Adrenal gland (tissue), 12 donors: ENCODE data around the gene ZFAND5. TPM values are rescaled to one million over a fixed set of nuclear protein-coding genes. Genes with fewer than 3 reads are reported as not detected.

Experiments used
- DNase-seq, 7 donors: peaks; one replicate each; pipeline ENCODE4 v3.0.0-alpha.2; 2019 to 2020
- H3K27ac ChIP-seq, 5 donors: fragments of 200-600 bp; sonication (generic) in 4 of 5; 1 replicate in 3 of 5; 2 replicates in 2 of 5; pipeline versions ENCODE4 v1.5.1 to v1.8.0; 2016 to 2020; ENCODE audit warnings: mild to moderate bottlenecking in 1 of 5
- H3K27me3 ChIP-seq: fragments of 200-600 bp; 2 replicates; pipeline ENCODE4 v1.8.0; 2021
- H3K36me3 ChIP-seq, 2 donors: fragments of 200-600 bp; replicated peaks in 1 of 2; 1 replicate in 1 of 2; 2 replicates in 1 of 2; pipeline versions ENCODE4 v1.5.1 to v1.8.0; 2018 to 2022
- H3K4me1 ChIP-seq, 2 donors: fragments of 200-600 bp; replicated peaks in 1 of 2; 1 replicate in 1 of 2; 2 replicates in 1 of 2; pipeline versions ENCODE4 v1.5.1 to v1.8.0; 2018 to 2021
- H3K4me3 ChIP-seq, 4 donors: fragments of 200-600 bp; sonication (generic) in 3 of 4; one replicate each; pipeline ENCODE4 v1.5.1; 2016 to 2018
- H3K9me3 ChIP-seq, 3 donors: fragments of 200-600 bp; sonication (generic) in 1 of 3; replicated peaks in 1 of 3; 1 replicate in 2 of 3; 2 replicates in 1 of 3; pipeline versions ENCODE4 v1.5.1 to v1.8.0; 2016 to 2021
- CTCF ChIP-seq, 6 experiments: fragments of 450-650 bp in 4 of 6; fragments of 200-600 bp in 2 of 6; sonication (generic) in 1 of 6; IDR thresholded peaks; 1 replicate in 5 of 6; 2 replicates in 1 of 6; pipeline versions ENCODE4 v1.5.1 to v1.8.0; 2016 to 2021; ENCODE audit warnings: antibody characterized with exemption in 6 of 6, mild to moderate bottlenecking in 2 of 6, moderate library complexity in 1 of 6
- POLR2A ChIP-seq, 2 donors: fragments of 450-650 bp; IDR thresholded peaks; one replicate each; pipeline ENCODE4 v1.6.1; 2017; ENCODE audit warnings: antibody characterized with exemption in 2 of 2, mild to moderate bottlenecking in 2 of 2, moderate library complexity in 1 of 2
- WGBS, 4 donors: extraction: QIAGEN DNeasy Blood & Tissue Kit in 2 of 4; methylation state at CpG; one replicate each; pipeline versions ENCODE4 v1.1.5 to v1.1.7; 2013 to 2017; 5-methylcytosine and 5-hydroxymethylcytosine counted together
- intact Hi-C, 2 donors: fragments of 100-400 bp; cut with DNase I; formaldehyde crosslinking; loops; one replicate each; pipeline versions ENCODE4 v1.14.1 to v1.15.0; 2022 to 2023
- polyA plus RNA-seq, 3 donors: library from polyadenylated mRNA; stranded (reverse); fragments of 200-250 nt in 2 of 3; fragments of 350-450 nt in 1 of 3; fragmentation: Illumina TruSeq in 1 of 3; extraction: RNeasy Lipid Tissue Mini Kit (QIAGEN cat#74804) in 1 of 3; gene quantifications; one replicate each; pipeline ENCODE4 v1.2.3, GENCODE V29; 2013 to 2014
- total RNA-seq, 9 donors: library from RNA; depleted of rRNA in 4 of 9; stranded (reverse); fragments of >200 nt in 4 of 9; fragments of 120-200 nt in 1 of 9; fragmentation: NEBNext Ultra II Directional in 1 of 9; extraction: Animal tissue kit (Norgen Biotek cat#: 25700) in 1 of 9; gene quantifications; one replicate each; pipeline versions ENCODE4 v1.1.0 to v1.2.4, GENCODE V29; 2013 to 2023
- donor health status: healthy with polysubstance abuse.
- donor health status: Bipolar disorder and iron deficiency.
- donor health status: DM: yes; HTN: yes; CAD: no.
- donor health status: DM: no; HTN: no; CAD: no.
- donor health status: DM: no; HTN: no; CAD: no.
- donor health status: DM: yes; HTN: yes; CAD: no.

The ZFAND5 gene
- total and polyA plus RNA-seq, 12 donors = 119 to 326 (median 193) TPM

DNA sequence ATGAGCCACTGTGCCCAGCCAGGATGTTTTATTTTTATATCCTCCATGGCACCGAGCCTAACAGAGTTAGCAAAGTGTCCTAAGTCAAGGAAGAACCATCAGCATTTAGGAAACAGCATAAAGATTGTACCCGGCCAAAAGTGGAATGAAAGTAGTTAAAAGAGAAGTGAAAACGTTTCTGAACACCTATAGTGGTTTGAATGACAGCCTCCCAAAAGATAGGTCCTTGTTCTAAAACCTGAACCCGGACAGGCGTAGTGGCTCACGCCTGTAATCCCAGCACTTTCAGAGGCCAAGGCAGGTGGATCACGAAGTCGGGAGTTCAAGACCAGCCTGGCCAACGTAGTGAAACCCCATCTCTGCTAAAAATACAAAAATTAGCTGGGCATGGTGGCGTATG is 37.4 kb downstream of the ZFAND5 start:
- no peak for TF ChIP-seq CTCF (IDR thresholded peaks at IDR 0.05)
- no peak for TF ChIP-seq POLR2A (IDR thresholded peaks at IDR 0.05)
- H3K4me1 ChIP-seq = no peaks in the 10 kb centered on the region
- H3K27me3 ChIP-seq = no peaks in the 10 kb centered on the region
- DNase-seq = no peak
- whole genome bisulfite sequencing, 4 donors = 80 to 89% (median 86%) methylated on average over 10 of the region's 10 CpGs
- H3K4me3 ChIP-seq = no peak overlapping the region
- H3K27ac ChIP-seq = no peak overlapping the region
- no peaks in the 10 kb centered on the region for H3K9me3 ChIP-seq
- no peaks in the 10 kb centered on the region for H3K36me3 ChIP-seq
- intact Hi-C loops = no loop called here

DNA sequence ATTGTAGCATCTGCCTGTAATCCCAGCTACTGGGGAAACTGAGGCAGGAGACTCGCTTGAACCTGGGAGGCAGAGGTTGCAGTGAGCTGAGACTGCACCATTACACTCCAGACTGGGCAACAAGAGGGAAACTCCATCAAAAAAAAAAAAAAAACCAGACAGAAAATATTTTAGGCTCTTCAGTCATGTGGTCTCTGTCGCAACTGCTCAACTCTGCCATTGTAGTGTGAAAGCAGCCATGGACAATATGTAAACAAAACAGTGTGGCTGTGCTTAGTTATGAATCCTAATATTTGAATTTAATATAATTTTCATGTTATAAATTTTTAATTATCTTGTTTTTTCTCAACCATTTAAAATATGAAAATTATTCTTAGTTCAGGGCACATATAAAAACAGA is 38.4 kb downstream of the ZFAND5 start:
- no peak overlapping the region for H3K4me3 ChIP-seq
- no peak for DNase-seq
- intact Hi-C loops = no loop called here
- TF ChIP-seq CTCF (IDR thresholded peaks at IDR 0.05) = no peak
- TF ChIP-seq POLR2A (IDR thresholded peaks at IDR 0.05) = no peak
- H3K27ac ChIP-seq = no peak overlapping the region
- H3K9me3 ChIP-seq = no peaks in the 10 kb centered on the region
- H3K27me3 ChIP-seq = no peaks in the 10 kb centered on the region
- H3K4me1 ChIP-seq = no peaks in the 10 kb centered on the region
- WGBS, 4 donors = 81 to 97% (median 90%) methylated on average over 2 of the region's 2 CpGs
- H3K36me3 ChIP-seq = no peaks in the 10 kb centered on the region

- no peak overlapping the region for H3K4me3 ChIP-seq
- H3K9me3 ChIP-seq = no peaks in the 10 kb centered on the region
- no peak overlapping the region for H3K27ac ChIP-seq
- intact Hi-C loops = no loop called here
- no peaks in the 10 kb centered on the region for H3K4me1 ChIP-seq
- H3K36me3 ChIP-seq = no peaks in the 10 kb centered on the region
- no peak for TF ChIP-seq CTCF (IDR thresholded peaks at IDR 0.05)
- no peak for TF ChIP-seq POLR2A (IDR thresholded peaks at IDR 0.05)
- H3K27me3 ChIP-seq = no peaks in the 10 kb centered on the region
- DNase-seq = no peak
- 75 to 84% (median 80%) methylated on average over 3 of the region's 3 CpGs for WGBS, 4 donors
These were observed 40.0 kb downstream of the ZFAND5 start for GRCh38 chr9:72324974-72325373.

GRCh38 chr9:72322678-72323077 is 42.3 kb downstream of the ZFAND5 start:
- H3K27ac ChIP-seq = no peak overlapping the region

More at GRCh38 chr9:72322678-72323077, 42.3 kb downstream of the ZFAND5 start:
- intact Hi-C loops = no loop called here
- Histone ChIP-seq H3K4me1 (no peaks in the 10 kb centered on the region), H3K4me3 (no peak overlapping the region), H3K36me3 (no peaks in the 10 kb centered on the region), H3K27me3 (no peaks in the 10 kb centered on the region), H3K9me3 (no peaks in the 10 kb centered on the region)
- no peak for DNase-seq
- TF ChIP-seq CTCF (IDR thresholded peaks at IDR 0.05) = no peak
- no peak for TF ChIP-seq POLR2A (IDR thresholded peaks at IDR 0.05)
- WGBS, 4 donors = 85 to 90% (median 87%) methylated on average over 3 of the region's 3 CpGs
